GM19328 (cell line): ENCODE data around the gene SHOC2.

ENCODE experiments used
- ATAC-seq: cut with Tn5 transposase; IDR thresholded peaks from one replicate; pipeline ENCODE4 v1.9.1; 2021; ENCODE audit warnings: mild to moderate bottlenecking, moderate library complexity; ENCODE audit not compliant: unreplicated experiment

Gene SHOC2

DNA sequence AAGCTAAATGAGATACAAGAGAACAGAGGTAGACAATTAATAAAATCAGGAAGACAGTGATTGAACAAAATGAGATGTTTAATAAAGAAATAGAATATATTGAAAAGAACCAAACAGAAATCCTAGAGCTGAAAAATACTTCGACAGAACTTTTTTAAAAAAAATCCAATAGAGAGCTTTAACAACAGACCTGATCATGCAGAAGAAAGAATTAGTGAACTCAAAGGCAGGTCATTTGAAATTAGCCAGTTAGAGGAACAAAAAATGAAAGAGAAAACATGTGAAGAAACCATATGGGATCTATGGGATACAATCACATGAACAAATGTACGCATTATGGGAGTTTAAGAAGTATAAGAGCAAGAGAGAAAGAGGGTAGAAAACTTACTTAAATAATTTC, 120.1 kb downstream of the SHOC2 start:
- no peak for ATAC-seq

GRCh38 chr10:111057006-111057405, 137.6 kb downstream of the SHOC2 start:
- no peak for ATAC-seq
